ENCODE measurements around the gene NUAK2. TPM values are rescaled to one million over a fixed set of nuclear protein-coding genes. Genes with fewer than 3 reads are reported as not detected.

NUAK2 gene
- total and polyA plus RNA-seq, 2 donors (not counting 3 experiments of a cell fraction or from before 2014, with no cell fraction given), result 1.8 to 2.5 TPM

DNA sequence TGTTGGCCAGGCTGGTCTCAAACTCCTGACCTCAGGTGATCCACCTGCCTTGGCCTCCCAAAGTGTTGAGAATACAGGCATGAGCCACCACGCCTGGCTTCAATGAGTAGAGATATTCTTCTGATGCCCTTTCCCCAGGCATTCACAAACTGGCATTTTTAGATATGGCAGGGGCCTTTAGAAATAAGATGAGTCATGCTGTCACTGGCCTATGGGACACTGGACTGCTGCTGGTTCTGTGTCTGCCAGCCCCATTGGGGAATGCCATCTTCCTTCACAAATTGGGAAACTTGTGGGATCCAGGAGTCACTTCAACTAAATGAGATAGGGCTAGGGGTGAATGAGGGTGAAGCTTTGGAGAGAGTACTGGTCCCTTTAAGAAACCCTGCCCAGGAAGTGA lies 19.1 kb upstream of the NUAK2 start:
- intact Hi-C loops (cut with micrococcal nuclease), result no loop called here

More for the DNA sequence above, 19.1 kb upstream of the NUAK2 start:
- Histone ChIP-seq H3K9me1 (replicated peaks; ENCODE audit: control insufficient read depth, extremely low read depth, insufficient read depth, low read length) (no peaks in the 10 kb centered on the region), H3K27ac (ENCODE audit: insufficient read depth, low read depth, low read length) (no peak overlapping the region), H3K27me3 (ENCODE audit: control insufficient read depth in 2 of 2, insufficient read depth in 2 of 2, low read length in 2 of 2) (peaks cover 33 to 44% of the 10 kb centered on the region in 2 experiments), H4K20me1 (replicated peaks; ENCODE audit: control insufficient read depth, extremely low read depth, insufficient read depth, low read length) (no peaks in the 10 kb centered on the region), H3K4me2 (ENCODE audit: insufficient read depth, low read length) (no peak overlapping the region), H3K9me3 (replicated peaks; ENCODE audit: control insufficient read depth, insufficient read depth, low read length) (no peaks in the 10 kb centered on the region), H3K9ac (replicated peaks; ENCODE audit: extremely low read depth, insufficient read depth, low read length) (no peak overlapping the region), H3K4me1 (ENCODE audit: control insufficient read depth, extremely low read depth, insufficient read depth, low read length) (no peaks in the 10 kb centered on the region), H2AFZ (ENCODE audit: low read depth, low read length) (no peak overlapping the region), H3K4me3 (replicated peaks in 1 of 3; ENCODE audit: insufficient read depth in 1 of 3, low read depth in 1 of 3, low read length in 3 of 3) (no peak overlapping the region), H3K79me2 (ENCODE audit: control insufficient read depth, insufficient read depth, low read length) (no peaks in the 10 kb centered on the region), H3K36me3 (ENCODE audit: control insufficient read depth in 2 of 2, extremely low read depth in 1 of 2, insufficient read depth in 2 of 2, low read length in 2 of 2) (no peaks in the 10 kb centered on the region)
- no TSS peak for BruUV-seq (replicated peaks)
- CTCF ChIA-PET, result interaction anchor here (1.0 kb wide), 1 partner anchor 14 kb away, joined by 3 read pairs; no protein-coding TSS in a partner anchor
- FAIRE-seq (no peak), DNase-seq (ENCODE audit: low read depth, low spot score) (no peak)
- POLR2A ChIA-PET, result no interaction called here
- TF ChIP-seq POLR2A (IDR thresholded peaks at IDR 0.05; ENCODE audit: low read depth, low read length) (no peak), POLR2AphosphoS5 (IDR thresholded peaks at IDR 0.05; ENCODE audit: insufficient read depth, low read depth, low read length) (no peak), EZH2 (IDR thresholded peaks at IDR 0.05; ENCODE audit: borderline replicate concordance, low read depth, low read length, severe bottlenecking) (no peak), JUN (IDR thresholded peaks at IDR 0.05; ENCODE audit: borderline replicate concordance, insufficient read depth, insufficient read length, low read depth) (no peak), GATA2 (IDR thresholded peaks at IDR 0.05; ENCODE audit: insufficient read depth, insufficient read length, low read depth, low read length) (no peak), FOS (IDR thresholded peaks at IDR 0.05; ENCODE audit: borderline replicate concordance, insufficient read depth, low read length) (no peak), MYC (IDR thresholded peaks at IDR 0.05; ENCODE audit: low read depth, low read length) (no peak)
- TF ChIP-seq, protein P1, sequence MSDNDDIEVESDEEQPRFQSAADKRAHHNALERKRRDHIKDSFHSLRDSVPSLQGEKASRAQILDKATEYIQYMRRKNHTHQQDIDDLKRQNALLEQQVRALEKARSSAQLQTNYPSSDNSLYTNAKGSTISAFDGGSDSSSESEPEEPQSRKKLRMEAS (IDR thresholded peaks at IDR 0.05; ENCODE audit: insufficient read depth, insufficient read length), result no peak
- TF ChIP-seq, protein P2, sequence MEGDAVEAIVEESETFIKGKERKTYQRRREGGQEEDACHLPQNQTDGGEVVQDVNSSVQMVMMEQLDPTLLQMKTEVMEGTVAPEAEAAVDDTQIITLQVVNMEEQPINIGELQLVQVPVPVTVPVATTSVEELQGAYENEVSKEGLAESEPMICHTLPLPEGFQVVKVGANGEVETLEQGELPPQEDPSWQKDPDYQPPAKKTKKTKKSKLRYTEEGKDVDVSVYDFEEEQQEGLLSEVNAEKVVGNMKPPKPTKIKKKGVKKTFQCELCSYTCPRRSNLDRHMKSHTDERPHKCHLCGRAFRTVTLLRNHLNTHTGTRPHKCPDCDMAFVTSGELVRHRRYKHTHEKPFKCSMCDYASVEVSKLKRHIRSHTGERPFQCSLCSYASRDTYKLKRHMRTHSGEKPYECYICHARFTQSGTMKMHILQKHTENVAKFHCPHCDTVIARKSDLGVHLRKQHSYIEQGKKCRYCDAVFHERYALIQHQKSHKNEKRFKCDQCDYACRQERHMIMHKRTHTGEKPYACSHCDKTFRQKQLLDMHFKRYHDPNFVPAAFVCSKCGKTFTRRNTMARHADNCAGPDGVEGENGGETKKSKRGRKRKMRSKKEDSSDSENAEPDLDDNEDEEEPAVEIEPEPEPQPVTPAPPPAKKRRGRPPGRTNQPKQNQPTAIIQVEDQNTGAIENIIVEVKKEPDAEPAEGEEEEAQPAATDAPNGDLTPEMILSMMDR (IDR thresholded peaks at IDR 0.05; ENCODE audit: extremely low read depth in 1 of 2, insufficient read depth in 1 of 2, low read depth in 1 of 2, low read length in 2 of 2), result no peak
- dilution Hi-C loops (cut with MboI; ENCODE audit: extremely low pct_ligation_motif_present, low sequenced_read_pairs), result no loop called here
